NAMALWA (cell line): Measurements from ENCODE around the gene NPPC.
A peak's percentile ranks its signal among the peaks of the same experiment; 100 is the strongest.
"Not testable (repeated sequence)": the region's sequence is repeated elsewhere in the genome, so short reads cannot be mapped to it uniquely, and the experiment has no call there.

Source experiments
- DNase-seq: peaks from one replicate; pipeline ENCODE4 v3.0.0-alpha.2; 2015; ENCODE audit warnings: low spot score

NPPC gene

DNA sequence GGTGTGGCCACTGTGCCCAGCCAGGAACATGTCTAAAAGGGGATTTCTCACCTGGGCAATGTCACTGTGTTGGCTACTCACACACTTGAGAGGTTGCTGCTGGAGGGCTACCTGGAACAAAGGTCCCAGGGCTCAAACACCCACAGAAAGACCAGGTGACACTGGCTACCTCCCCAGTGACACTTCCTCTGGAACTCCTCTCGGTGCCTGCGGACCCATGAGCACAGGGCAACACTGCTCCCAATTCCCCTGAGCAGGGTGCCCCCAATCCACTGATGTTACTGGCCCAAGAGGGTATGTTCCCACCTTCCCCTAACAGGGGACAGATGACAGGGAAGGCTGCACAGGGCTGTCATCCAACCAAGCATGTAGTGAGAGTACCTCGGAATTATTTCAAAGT is 5.8 kb downstream of the NPPC start:
- DNase-seq, result no peak

DNA sequence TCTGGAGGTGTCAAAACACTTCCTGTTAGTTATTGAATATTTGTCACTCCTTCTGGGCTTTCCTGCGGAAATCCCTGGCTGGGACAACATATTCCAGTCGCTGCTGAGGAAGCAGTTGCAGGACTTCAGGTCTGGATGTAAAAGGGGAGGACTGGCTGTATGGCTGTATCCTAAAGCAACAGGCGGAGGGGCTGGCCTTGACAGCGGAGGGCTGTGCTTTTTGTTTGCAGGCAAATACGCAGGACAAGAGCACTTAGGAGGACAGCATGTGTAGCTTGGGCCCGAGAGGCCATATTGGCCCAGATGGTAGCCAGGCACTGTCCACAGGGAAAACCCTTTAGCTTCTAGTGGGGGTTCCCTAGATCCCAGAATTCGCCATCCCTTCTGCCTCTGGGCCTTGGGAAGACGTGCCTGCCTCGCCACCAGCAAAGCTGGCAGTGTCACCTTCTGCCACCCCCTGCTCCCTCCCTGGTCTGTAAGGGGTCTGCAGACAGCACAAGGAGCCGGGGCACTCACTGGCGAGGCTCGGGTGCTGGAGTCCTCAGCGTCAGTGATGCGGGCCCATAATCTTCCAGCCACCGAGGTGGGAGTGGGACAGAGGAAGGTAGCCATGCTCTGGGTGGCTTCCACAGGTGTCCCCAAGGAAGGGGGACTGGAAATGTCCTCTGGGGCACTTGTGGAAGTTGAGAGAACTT is 6.7 kb downstream of the NPPC start:
- DNase-seq, result no peak

- DNase-seq, result no peak
These were observed 7.5 kb downstream of the NPPC start for GRCh38 chr2:231918501-231919330.

- DNase-seq, result no peak
These were observed 8.7 kb downstream of the NPPC start for GRCh38 chr2:231917280-231918066.

DNA sequence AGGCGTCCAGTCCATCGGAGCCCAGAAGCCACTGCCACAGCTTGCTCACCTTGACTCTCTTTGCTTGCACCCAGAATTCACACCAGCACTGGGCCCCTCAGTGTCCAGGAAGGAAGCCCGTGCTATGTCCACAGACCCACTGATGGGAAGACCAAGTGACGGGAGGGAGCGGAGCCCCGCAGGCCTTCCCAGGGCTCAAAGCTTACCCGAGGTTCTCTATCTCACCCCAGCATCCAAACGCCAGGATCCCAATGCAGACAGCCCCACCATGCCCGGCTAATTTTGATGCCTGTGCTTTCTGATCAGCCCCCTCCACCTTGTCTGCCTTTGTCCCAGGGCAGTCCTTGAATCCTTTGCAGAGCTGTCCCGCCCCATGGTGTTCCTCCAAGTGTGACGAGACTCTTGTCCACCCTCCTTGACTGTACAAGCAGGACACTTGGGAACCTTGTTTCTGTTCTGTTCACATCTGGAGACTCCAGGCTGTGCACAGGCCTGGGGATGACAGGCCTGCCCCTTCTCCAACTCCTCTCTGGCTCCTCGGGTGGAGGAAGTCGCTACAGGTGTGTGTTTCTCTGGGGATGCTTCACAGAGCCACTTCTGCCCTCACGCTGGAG is 12.0 kb downstream of the NPPC start:
- DNase-seq, result no peak

- DNase-seq, result no peak
These were observed 14.8 kb downstream of the NPPC start for GRCh38 chr2:231911381-231911780.

DNA sequence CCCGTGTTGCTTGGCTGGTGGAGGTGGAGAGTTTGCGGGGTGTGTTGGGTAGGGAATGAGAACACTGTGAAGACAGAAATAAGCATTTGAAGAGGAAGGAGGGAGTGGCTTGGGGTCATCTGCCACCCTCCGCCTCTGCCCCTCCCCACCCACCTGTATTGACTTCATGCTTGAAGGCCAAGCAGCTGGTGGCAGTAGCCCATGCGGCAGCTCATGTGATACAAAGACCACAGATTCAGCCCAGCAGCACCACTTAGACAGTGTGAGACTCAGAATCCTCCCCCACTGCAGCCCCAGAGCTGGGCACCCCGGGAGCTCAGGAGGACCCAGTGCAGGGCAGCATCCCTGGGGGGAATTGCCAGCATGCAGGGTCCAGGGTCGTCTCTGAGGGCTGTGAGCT is 15.4 kb downstream of the NPPC start:
- DNase-seq, result peak; percentile 40

DNA sequence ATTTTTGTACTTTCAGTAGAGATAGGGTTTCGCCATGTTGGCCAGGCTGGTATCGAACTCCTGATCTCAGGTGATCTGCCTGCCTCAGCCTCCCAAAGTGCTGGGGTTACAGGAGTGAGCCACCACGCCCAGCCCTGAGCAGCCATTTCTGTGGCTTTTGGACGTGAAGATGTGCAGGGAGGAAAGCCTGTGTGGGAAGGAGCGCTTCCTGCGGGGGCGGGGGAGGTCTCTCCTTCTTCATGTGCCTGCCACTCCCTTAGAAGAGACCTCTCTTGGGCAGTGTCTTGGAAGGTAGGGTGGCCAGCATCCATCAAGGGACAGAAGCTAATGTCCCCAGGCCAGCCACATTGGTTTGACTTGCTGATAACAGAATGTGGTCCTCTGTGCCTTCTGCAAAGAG is 16.0 kb downstream of the NPPC start:
- DNase-seq, result not testable (repeated sequence)

DNA sequence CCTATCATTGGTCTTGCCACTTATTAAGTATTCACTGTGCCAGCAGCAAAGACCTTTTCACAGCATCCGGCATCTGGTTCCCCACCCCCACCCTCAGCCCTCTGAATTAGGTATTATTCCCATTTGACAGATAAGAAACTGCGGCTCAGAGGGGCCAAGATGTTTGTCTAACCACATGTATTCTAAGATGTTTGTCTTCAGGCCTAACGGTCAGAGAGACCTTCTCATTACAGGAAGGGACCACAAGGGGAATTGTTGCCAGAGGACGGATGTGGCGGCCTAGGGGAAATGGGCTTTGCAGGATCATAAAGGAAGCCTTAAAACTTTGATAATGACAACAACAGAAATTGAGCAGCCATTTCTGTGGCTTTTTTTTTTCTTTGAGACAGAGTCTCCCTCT is 16.6 kb downstream of the NPPC start:
- DNase-seq, result no peak

- DNase-seq, result no peak
These were observed 17.6 kb downstream of the NPPC start for GRCh38 chr2:231908584-231908983.

DNA sequence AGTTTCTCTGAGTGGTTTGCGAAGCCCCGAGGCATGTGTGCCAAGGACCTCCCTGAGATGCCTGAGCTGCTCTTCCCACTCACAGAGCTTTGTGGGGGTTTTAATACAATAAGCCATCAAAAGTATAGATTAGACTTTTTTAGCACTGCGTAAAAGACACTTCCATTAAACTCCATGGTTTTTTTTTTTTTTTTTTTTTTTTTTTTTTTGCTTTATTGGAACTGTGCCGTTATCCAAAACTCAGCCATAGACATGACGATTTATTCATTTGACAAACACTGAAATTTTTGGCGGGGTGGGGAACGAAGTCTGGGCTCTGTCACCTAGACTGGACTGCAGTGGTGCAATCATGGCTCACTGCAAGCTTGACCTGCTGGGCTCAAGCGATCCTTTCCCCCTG is 18.4 kb downstream of the NPPC start:
- no peak for DNase-seq

GRCh38 chr2:231905026-231905425 is 21.2 kb downstream of the NPPC start:
- no peak for DNase-seq

GRCh38 chr2:231904161-231904611 is 22.0 kb downstream of the NPPC start:
- no peak for DNase-seq

DNA sequence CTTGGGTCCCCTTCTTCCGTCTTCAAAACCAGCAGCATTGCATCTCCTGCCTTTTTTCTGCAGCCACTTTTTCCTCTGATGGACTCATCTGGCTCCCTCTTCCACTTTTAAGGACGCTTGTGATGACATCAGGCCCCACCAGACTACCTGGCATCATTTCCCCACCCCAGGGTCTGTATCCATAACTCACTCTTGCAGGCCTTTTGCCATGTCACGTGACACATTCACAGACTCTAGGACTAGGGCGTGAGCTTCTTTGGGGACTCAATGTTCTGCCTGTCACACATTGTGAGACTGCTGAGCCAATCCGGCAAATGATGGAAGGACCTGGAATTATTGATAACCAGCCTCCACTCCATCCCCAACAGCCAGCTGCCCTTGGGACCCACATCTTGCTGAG is 23.6 kb downstream of the NPPC start:
- DNase-seq, result no peak

- DNase-seq, result no peak
These were observed 25.2 kb downstream of the NPPC start for GRCh38 chr2:231900972-231901371.

DNA sequence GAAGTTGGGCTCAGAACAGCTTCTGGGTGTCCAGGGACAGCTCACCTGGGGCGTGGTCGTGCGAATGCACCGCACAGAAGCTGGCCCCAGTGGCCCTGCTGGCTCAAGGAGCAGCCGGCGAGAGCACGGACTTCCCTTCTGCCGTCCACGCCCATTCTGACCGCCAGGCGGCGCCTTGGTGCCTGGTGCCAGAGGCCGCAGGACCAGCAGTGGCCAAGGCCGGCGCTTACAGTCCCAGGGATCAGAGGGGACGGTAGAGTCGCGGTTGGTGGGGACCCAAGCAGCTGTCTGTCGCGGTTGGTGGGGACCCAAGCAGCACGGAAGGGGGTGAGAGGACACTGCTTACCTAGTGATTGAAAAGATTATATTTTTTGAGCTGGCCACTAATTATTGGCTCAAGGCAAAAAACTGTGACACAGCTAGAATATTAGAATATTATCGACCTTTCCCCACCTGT is 25.7 kb downstream of the NPPC start:
- peak; percentile 75 for DNase-seq

GRCh38 chr2:231894566-231895380 is 31.4 kb downstream of the NPPC start:
- DNase-seq, result no peak

DNA sequence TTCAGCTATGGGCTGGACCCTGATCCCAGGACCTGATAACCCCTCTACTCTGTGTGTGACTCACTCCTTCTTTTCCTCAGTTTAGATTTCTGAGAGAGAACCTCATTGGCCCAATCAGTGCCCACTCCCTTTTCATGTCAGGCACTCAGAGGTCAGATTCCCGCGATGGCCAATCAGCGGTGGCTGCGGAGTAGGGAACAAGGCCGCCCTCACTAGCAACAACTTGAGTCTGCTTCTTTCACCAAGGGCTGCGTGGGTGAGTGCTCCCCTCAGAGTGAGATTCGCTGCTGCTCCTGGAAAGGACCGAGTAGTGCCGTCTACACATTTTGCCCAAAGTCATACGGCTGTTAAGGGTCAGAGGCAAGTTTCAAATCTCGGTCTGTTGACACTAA is 34.7 kb downstream of the NPPC start:
- no peak for DNase-seq

DNA sequence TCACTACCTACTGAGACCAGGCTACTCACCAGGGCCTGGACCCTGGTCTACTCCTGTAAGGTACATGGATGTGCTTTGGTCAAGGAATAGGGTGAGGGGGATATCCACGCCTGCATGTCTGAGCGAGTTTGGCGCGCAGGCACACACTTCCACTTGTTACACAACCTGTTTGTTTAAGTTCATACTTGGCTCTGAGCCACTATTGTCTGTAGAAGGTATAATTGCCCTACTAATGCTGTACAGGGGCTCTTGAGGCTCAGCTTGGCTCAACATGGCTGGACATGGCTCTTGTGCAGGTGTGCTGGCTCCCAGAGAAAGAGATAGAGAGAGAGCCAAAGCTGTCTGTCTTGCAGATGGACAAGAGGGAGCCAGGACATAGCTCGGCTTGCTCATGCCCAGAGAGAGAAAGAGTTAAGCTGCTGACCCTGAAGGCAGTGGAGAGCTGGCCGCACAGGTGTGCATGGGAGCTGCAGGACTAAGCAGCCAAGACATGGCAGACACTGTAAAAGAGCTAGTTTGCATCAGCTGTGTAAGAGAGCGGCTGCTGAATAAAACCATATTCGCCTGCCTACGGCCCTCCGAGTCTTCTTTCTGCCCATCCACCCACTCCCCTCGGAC is 35.2 kb downstream of the NPPC start:
- DNase-seq, result no peak

- DNase-seq, result no peak
These were observed 38.4 kb downstream of the NPPC start for GRCh38 chr2:231887756-231888155.
